IPS-20b (cell line): ENCODE data around the gene DDB1.
A peak's percentile ranks its signal among the peaks of the same experiment; 100 is the strongest.

Source experiments
- H3K27ac ChIP-seq: one replicate; pipeline ENCODE4 v1.5.1; 2013; ENCODE audit warnings: low read length
- H3K27me3 ChIP-seq: 2 replicates; pipeline ENCODE4 v1.6.1; 2013; ENCODE audit warnings: mild to moderate bottlenecking, low read length, inconsistent platforms; ENCODE audit not compliant: insufficient read depth
- H3K36me3 ChIP-seq: 2 replicates; pipeline ENCODE4 v1.6.1; 2013; ENCODE audit warnings: low read depth, mild to moderate bottlenecking, inconsistent platforms, low read length, moderate library complexity; ENCODE audit not compliant: insufficient read depth
- H3K4me1 ChIP-seq: 2 replicates; pipeline ENCODE4 v1.6.1; 2013; ENCODE audit warnings: mild to moderate bottlenecking, control low read depth, inconsistent platforms, low read length, moderate library complexity; ENCODE audit not compliant: insufficient read depth
- H3K4me3 ChIP-seq: 2 replicates; pipeline ENCODE4 v1.5.1; 2013; ENCODE audit warnings: mild to moderate bottlenecking, low read length, inconsistent platforms
- H3K9ac ChIP-seq: 2 replicates; pipeline ENCODE4 v1.6.1; 2013; ENCODE audit warnings: low read depth, mild to moderate bottlenecking, inconsistent platforms, low read length, moderate library complexity
- H3K9me3 ChIP-seq: 2 replicates; pipeline ENCODE4 v1.6.1; 2013; ENCODE audit warnings: mild to moderate bottlenecking, low read depth, low read length, inconsistent platforms; ENCODE audit not compliant: insufficient read depth

DDB1 gene

GRCh38 chr11:61340979-61341378 is 8.1 kb upstream of the DDB1 start:
- no peaks in the 10 kb centered on the region for H3K27me3 ChIP-seq
- H3K9me3 ChIP-seq: no peaks in the 10 kb centered on the region
- H3K4me3 ChIP-seq: no peak overlapping the region
- H3K36me3 ChIP-seq: peaks cover 18% of the 10 kb centered on the region
- H3K4me1 ChIP-seq: no peaks in the 10 kb centered on the region
- H3K27ac ChIP-seq: no peak overlapping the region
- no peak overlapping the region for H3K9ac ChIP-seq

- Histone ChIP-seq H3K4me3 (no peak overlapping the region), H3K9me3 (no peaks in the 10 kb centered on the region), H3K36me3 (peaks cover 18% of the 10 kb centered on the region), H3K4me1 (peaks cover 6% of the 10 kb centered on the region), H3K27ac (no peak overlapping the region), H3K27me3 (no peaks in the 10 kb centered on the region), H3K9ac (no peak overlapping the region)
Measured at GRCh38 chr11:61339490-61339878, 6.6 kb upstream of the DDB1 start.

GRCh38 chr11:61338783-61339489 is 6.0 kb upstream of the DDB1 start:
- H3K4me1 ChIP-seq: peaks cover 8% of the 10 kb centered on the region
- no peak overlapping the region for H3K4me3 ChIP-seq
- no peak overlapping the region for H3K9ac ChIP-seq

GRCh38 chr11:61337706-61338470 is 5.0 kb upstream of the DDB1 start:
- Histone ChIP-seq H3K27me3 (no peaks in the 10 kb centered on the region), H3K4me3 (no peak overlapping the region), H3K9ac (no peak overlapping the region), H3K36me3 (peaks cover 18% of the 10 kb centered on the region), H3K9me3 (no peaks in the 10 kb centered on the region), H3K27ac (no peak overlapping the region), H3K4me1 (peaks cover 9% of the 10 kb centered on the region)

More at GRCh38 chr11:61338783-61339489, 6.0 kb upstream of the DDB1 start:
- Histone ChIP-seq H3K9me3 (no peaks in the 10 kb centered on the region), H3K27me3 (no peaks in the 10 kb centered on the region), H3K36me3 (peaks cover 18% of the 10 kb centered on the region), H3K27ac (no peak overlapping the region)

GRCh38 chr11:61336171-61336935 is 3.4 kb upstream of the DDB1 start:
- H3K4me1 ChIP-seq: peaks cover 13% of the 10 kb centered on the region
- H3K4me3 ChIP-seq: no peak overlapping the region
- H3K27me3 ChIP-seq: no peaks in the 10 kb centered on the region
- H3K9ac ChIP-seq: peak overlapping the region; percentile 50; the same call in 1 of the 2 replicates
- peak overlapping the region; percentile 79 for H3K27ac ChIP-seq
- no peaks in the 10 kb centered on the region for H3K9me3 ChIP-seq
- peaks cover 17% of the 10 kb centered on the region for H3K36me3 ChIP-seq

- peaks cover 18% of the 10 kb centered on the region for H3K36me3 ChIP-seq
- H3K4me1 ChIP-seq: peaks cover 13% of the 10 kb centered on the region
- H3K9ac ChIP-seq: peak overlapping the region; percentile 100; the same call in 1 of the 2 replicates
- no peak overlapping the region for H3K27ac ChIP-seq
- H3K27me3 ChIP-seq: no peaks in the 10 kb centered on the region
- H3K9me3 ChIP-seq: no peaks in the 10 kb centered on the region
- no peak overlapping the region for H3K4me3 ChIP-seq
Measured at GRCh38 chr11:61335355-61335710, 2.4 kb upstream of the DDB1 start.

GRCh38 chr11:61334434-61335354 is 1.8 kb upstream of the DDB1 start:
- no peaks in the 10 kb centered on the region for H3K27me3 ChIP-seq
- H3K4me1 ChIP-seq: peaks cover 13% of the 10 kb centered on the region
- H3K36me3 ChIP-seq: peaks cover 25% of the 10 kb centered on the region
- no peak overlapping the region; the same call in 1 of the 2 replicates for H3K4me3 ChIP-seq
- H3K27ac ChIP-seq: no peak overlapping the region
- H3K9me3 ChIP-seq: no peaks in the 10 kb centered on the region
- H3K9ac ChIP-seq: peak overlapping the region; percentile 100; the same call in 1 of the 2 replicates

GRCh38 chr11:61333550-61334433 is 887 bp upstream of the DDB1 start:
- H3K4me1 ChIP-seq: peaks cover 13% of the 10 kb centered on the region

GRCh38 chr11:61332281-61332796 is 566 bp downstream of the DDB1 start:
- Histone ChIP-seq H3K27ac (peak overlapping the region; percentile 67), H3K9me3 (no peaks in the 10 kb centered on the region), H3K4me1 (peaks cover 13% of the 10 kb centered on the region), H3K9ac (peak overlapping the region; percentile 98), H3K4me3 (peak overlapping the region; percentile 99), H3K27me3 (no peaks in the 10 kb centered on the region), H3K36me3 (peaks cover 39% of the 10 kb centered on the region)

More at GRCh38 chr11:61333550-61334433, 887 bp upstream of the DDB1 start:
- Histone ChIP-seq H3K27me3 (no peaks in the 10 kb centered on the region), H3K9me3 (no peaks in the 10 kb centered on the region), H3K4me3 (peak overlapping the region; percentile 99), H3K9ac (peak overlapping the region; percentile 100), H3K36me3 (peaks cover 33% of the 10 kb centered on the region), H3K27ac (peak overlapping the region; percentile 97)

GRCh38 chr11:61331651-61332050 is 1.3 kb downstream of the DDB1 start:
- Histone ChIP-seq H3K9me3 (no peaks in the 10 kb centered on the region), H3K27me3 (no peaks in the 10 kb centered on the region), H3K9ac (peak overlapping the region; percentile 98), H3K4me1 (peaks cover 13% of the 10 kb centered on the region), H3K4me3 (peak overlapping the region; percentile 99), H3K27ac (no peak overlapping the region), H3K36me3 (peaks cover 46% of the 10 kb centered on the region)
